Stimulated activated CD4-positive, alpha-beta T cell treated with anti-CD3 and anti-CD28 coated beads, Interleukin-2, amount 100 ng/mL, for 48 hours (primary cell): ENCODE measurements around the gene CEACAM7.

Experiments used
- DNase-seq, 2 donors: peaks; one replicate each; pipeline ENCODE4 v3.0.0-alpha.2; 2020

CEACAM7 gene

DNA sequence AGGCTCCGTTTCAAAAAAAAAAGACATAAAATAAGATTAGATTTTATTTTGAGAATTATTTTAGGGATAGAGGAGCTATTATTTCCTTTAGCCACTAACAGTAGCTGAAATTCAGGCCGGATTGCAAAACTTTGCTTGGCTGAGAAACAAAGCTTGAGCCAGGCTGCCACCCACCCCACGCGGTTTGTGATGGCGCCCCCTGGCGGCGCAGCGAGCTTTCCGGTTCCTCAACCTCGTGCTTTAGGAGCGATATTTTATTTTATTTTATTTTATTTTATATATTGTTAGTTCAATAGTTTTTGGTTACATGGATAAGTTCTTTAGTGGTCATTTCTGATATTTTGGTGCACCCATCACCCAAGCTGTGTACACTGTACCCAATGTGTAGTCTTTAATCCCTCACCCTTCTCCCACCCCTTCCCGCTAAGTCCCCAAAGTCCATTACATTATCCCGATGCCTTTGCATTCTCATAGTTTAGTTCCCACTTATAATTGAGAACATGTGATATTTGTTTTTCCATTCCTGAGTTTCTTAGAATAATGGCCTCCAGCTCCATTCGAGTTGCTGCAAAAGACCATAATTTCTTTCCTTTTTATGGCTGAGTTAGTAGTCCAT, 41.4 kb downstream of the CEACAM7 start:
- peak; percentile 54 to 73 for DNase-seq

DNA sequence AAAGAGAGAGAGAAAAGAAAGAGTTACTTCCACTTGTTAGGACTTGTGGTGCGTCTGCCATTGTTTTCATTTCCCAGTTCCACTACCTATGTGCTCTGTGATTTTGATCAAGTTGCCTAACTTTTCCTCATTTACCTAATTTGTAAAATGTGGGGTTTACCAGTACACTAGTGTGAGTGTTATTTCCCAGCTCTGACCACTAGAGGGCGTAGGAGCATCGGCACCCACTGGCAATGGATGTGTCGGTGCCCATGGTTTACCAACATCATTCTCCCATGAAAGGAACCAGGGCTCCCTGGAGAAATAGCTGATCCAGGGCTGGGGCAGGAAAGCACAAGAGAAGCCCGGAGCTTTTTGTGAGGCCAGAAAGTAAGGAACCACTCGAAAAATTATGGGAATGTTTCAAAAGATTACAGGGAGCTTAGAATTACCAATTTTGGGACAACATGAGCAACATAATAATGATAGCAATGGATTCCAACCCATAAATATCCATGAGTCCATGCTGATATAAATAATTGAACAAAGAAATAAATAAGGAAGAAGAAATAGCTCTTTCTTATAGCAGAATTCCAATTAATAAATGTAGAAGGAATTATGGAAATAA, 46.1 kb downstream of the CEACAM7 start:
- peak; percentile 72 to 73 for DNase-seq

DNA sequence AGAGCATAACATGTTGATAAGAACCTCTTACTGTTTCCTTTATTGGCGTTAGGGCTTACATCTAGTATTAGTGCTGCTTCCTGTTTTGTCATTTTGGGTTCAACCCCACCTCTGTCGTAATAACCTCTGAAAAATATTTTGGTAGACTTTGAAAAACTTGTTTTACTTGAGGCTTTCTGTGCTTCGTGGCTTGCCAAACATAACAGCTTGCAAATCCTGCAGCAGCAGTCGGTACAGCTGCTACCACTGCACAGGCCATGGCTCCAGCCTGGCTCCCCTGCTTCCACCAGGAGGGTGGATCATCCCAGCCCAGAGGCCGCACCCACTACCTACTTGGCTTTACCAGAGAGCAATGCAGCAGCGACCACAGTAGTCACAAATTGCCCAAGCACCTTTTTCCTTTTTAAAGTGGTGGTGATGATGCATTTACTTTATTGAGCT, 49.4 kb downstream of the CEACAM7 start:
- no peak for DNase-seq

DNA sequence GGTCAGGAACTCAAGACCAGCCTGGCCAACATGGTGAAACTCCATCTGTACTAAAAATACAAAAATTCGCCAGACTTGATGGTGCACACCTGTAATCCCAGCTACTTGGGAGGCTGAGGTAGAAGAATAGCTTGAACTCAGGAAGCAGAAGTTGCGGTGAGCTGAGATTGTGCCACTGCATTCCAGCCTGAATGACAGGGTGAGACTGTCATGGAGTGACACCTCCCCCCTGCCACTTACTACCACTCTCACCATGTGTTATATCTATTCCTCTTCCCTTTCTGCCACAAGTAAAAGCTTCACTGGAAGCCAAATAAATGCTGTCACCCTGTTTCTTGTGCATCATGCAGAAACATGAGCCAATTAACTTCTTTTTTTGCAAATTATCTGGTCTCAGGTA, 50.6 kb downstream of the CEACAM7 start:
- no peak for DNase-seq

DNA sequence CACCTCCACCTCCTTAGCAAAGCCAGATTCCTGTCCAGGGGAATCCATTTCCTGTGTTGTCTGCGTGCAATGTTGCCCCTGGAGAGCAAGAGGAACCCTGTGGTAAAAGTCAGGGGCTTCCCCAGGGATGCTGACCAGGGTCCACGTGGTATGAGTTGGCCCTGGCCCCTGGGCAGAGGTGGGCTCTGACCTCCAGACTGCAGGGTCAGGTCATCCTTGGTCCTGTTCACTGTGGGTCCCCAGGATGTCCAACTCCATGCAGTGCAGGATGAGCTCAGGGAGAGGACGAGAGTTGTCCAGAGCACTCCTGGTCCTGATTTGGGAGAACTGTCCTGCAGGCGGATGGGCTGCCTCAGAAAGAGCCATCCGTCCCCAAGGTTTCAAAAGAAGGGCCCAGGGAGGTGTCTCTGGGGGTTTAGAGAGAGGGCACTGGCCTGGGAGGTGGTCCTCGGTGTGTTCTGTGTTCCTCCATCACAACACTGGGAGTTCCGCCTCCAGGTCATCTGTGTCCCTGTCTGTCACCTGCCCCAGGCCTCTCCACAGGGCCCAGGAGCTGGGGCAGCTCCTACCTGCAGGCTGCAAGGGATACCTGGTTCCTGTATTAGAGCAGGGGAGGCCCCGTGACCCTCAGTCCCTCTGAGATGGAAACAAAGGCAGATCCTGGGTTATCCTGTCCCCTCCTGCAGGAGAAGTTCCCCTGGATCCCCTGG, 59.9 kb downstream of the CEACAM7 start:
- no peak for DNase-seq

DNA sequence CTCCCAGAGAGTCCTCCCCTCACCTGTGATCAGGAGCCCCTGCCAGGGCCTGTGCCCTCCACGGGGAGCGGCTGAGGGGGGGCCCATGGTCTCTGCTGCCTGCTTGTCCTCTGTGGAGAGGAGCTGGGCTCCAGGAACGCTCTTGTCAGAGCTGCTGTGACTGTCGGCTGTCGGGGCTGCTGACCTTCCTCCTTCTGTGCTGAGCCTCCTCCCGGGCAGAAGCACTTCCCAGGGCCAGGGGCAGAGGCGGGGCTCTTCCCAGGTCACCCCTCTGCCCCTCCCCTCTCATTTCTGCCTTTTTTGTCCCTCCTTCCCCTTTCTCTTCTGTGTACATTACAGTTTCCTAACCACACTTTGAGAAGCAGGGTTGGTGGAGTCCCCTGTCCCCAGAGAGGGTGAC, 61.2 kb downstream of the CEACAM7 start, which contains the start of gene CEACAM4:
Gene CEACAM4 (minus strand): TSS at position 198 of the 400 bp plus-strand sequence. CDS start 111 bp downstream, at position 87.
- DNase-seq = no peak

DNA sequence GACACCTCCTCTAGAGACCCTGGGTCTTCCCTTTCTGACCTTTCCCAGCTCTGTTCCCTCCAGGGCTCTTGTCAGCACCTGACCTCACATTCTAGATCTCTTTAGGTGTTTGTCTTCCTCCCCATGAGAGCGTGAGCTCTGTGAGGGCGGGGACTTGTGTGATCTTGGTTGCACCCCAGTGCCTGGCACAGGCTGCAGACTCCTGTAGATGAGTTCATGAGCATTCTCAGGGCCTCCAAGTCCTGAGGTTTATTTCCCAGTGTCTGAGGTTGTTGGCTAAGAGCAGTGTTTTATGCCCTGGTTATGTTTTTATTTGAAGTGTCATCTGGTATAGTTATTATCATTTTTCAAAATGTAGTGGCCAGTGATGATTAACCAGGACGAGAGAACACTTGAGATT, 61.8 kb downstream of the CEACAM7 start:
- no peak for DNase-seq

DNA sequence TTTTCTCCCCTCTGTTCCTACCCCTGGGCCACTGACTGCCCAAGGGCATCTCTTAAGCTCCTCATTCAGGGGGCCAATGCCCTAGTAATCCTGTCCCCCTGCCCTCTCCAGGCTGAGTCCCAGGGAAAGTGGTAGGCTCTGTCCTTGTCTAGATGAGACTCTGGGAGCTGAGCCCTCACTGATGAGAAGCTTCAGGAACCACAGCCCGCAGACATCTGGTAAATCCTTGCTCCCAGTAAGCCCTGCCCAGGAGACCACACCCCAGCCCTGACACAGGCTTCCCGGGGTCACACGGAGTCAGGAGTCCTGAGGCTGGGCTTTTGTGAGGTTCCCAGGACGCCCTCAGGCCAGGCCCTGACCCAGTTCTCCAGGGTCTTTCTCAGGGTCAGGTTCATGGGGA, 63.1 kb downstream of the CEACAM7 start:
- DNase-seq = no peak

DNA sequence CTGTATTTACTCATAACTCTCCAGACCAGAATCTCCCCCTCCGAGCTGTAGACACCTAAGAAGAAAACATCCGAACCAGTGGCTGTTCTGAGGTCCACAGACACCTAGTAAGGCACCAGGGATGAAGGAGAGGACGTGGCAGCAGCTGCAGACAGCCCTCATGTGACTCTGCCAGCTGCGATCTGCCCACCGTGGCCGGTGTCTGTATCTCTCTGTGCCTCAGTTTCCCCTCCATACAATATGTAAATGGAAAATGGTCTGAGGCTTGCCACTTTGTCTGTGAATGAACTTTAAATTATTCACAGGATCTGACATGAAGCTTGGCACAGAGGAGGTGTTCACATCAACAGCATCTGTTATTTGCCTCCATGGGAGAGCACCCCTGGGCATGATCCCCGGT, 63.6 kb downstream of the CEACAM7 start:
- DNase-seq = no peak

DNA sequence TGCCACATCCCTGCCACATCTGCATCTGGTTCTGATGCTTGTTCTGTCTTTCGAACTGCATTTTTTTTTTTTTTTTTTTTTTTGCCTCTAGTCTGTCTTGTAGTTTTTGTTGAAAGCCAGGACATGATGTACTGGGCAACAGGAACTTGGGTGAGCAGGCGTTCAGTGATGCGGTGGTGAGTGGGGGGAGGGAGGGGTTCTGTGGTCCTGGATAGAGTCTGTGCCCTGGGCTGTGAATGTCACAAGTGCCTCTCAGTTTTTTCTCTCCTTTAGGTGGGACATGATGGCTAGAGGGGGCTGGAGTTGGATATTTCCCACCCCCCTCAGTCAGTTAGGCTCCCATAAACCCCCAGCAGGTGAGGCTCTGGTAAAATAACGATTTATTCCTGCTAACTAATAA, 64.7 kb downstream of the CEACAM7 start:
- DNase-seq = no peak
